GM12891 (cell line): ENCODE data around the gene EVA1A.

Experiments used
- DNase-seq: peaks from one replicate; pipeline ENCODE4 v3.0.0; 2011; ENCODE audit warnings: low spot score; ENCODE audit not compliant: insufficient read length
- FAIRE-seq: peaks from 2 replicates; lab custom pipeline; 2011; peaks lifted over from hg19 to GRCh38; lab: Jason Lieb, UNC
- PAX5 ChIP-seq: IDR thresholded peaks from 2 replicates; pipeline ENCODE4 v1.6.1; 2011; ENCODE audit warnings: low read length, moderate library complexity, mild to moderate bottlenecking; ENCODE audit not compliant: insufficient read depth, severe bottlenecking
- POLR2A ChIP-seq: IDR thresholded peaks from 2 replicates; pipeline ENCODE4 v1.6.1; 2011; ENCODE audit warnings: low read depth, low read length, control low read depth
- POLR2AphosphoS5 ChIP-seq: IDR thresholded peaks from 2 replicates; pipeline ENCODE4 v1.6.1; 2011; ENCODE audit warnings: low read depth, low read length, control low read depth
- POU2F2 ChIP-seq: IDR thresholded peaks from 2 replicates; pipeline ENCODE4 v1.6.1; 2011; ENCODE audit warnings: low read depth, mild to moderate bottlenecking, control low read depth, low read length, moderate library complexity
- SPI1 ChIP-seq: IDR thresholded peaks from 2 replicates; pipeline ENCODE4 v1.6.1; 2011; ENCODE audit warnings: low read depth, low read length, control low read depth
- TAF1 ChIP-seq: IDR thresholded peaks from 2 replicates; pipeline ENCODE4 v1.6.1; 2011; ENCODE audit warnings: low read depth, low read length, control low read depth

EVA1A gene

GRCh38 chr2:75456111-75456510, 104.6 kb downstream of the EVA1A start:
- TF ChIP-seq SPI1 (no peak), POU2F2 (no peak), TAF1 (no peak), POLR2A (no peak), POLR2AphosphoS5 (no peak), PAX5 (no peak)
- FAIRE-seq, result no peak
- no peak for DNase-seq

DNA sequence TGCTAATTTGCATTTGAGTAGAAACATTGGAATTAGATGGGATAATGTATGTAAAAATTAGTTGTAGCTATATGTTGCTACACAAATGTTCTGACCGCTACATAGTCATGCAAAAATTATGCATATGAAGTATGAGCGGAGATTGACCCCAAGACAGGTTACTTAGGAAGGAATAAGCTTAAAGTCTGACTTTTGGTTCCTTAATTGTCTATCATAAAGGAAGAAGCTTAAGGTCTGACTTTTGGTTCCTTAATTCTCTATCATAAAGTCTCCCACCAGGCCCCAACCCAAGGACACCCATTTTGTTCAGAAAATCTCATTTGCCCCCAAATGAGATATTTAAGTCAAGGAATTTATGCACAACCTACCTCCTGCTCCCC, 106.5 kb downstream of the EVA1A start:
- no peak for DNase-seq
- TF ChIP-seq TAF1 (no peak), POLR2AphosphoS5 (no peak), SPI1 (no peak), PAX5 (no peak)
- FAIRE-seq, result no peak

- TF ChIP-seq POLR2AphosphoS5 (no peak), PAX5 (no peak), POU2F2 (no peak)
- FAIRE-seq (no peak), DNase-seq (no peak)
These were observed 107.1 kb downstream of the EVA1A start for GRCh38 chr2:75453384-75454240.

DNA sequence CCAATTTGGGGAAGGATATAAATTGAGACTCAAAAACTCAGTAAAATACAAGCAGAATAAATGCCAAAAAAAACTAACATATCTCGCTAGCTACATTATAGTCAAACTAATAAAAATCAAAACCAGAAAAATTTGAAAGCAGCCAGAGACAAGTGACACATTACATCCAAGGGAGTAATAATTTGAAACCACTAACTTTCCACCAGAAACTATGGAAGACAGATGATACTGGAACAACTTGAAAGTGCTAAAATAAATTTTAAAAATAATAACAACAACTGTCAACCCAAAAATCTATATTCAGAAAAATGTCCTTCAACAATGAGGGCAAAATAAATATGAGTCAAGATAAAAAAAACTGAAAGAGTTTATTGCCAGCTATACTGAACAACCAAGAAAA, 110.7 kb downstream of the EVA1A start:
- FAIRE-seq, result no peak
- no peak for TF ChIP-seq POLR2A
- TF ChIP-seq SPI1, result no peak
- no peak for TF ChIP-seq TAF1
- TF ChIP-seq POLR2AphosphoS5, result no peak
- no peak for TF ChIP-seq PAX5
- TF ChIP-seq POU2F2, result no peak
- no peak for DNase-seq

DNA sequence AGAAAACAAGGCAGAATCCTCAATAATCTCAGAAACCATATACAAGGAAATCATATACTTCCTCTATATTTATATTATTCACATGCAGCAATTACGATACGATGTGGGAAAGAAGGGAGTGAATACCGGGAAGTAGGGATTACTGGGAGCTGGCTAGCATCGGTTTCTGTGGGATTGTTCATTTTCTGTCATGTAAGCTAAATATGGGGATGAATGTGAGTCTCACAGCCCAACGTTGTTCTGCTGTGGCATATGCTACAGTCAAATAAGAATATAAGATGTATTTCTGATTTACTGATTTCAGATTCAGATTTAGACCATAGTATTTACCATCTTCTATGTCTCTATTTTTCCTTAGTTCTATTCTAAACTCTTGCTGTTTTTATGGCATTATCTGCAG, 113.6 kb downstream of the EVA1A start:
- FAIRE-seq (no peak), DNase-seq (no peak)
- TF ChIP-seq PAX5 (no peak), SPI1 (no peak), POLR2A (no peak), POU2F2 (no peak), TAF1 (no peak), POLR2AphosphoS5 (no peak)
